CD4-positive, alpha-beta T cell treated with Interleukin-4 for 1 hour (primary cell): ENCODE measurements around the gene HSF4.

ENCODE experiments used
- DNase-seq, 2 donors: peaks; one replicate each; pipeline ENCODE4 v3.0.0-alpha.2; 2020 to 2022

The HSF4 gene

GRCh38 chr16:67204076-67204475 lies 39.5 kb downstream of the HSF4 start:
- DNase-seq: no peak

- DNase-seq: no peak
Observed at GRCh38 chr16:67206129-67206837, 41.7 kb downstream of the HSF4 start.

- no peak for DNase-seq
Observed at GRCh38 chr16:67206838-67207248, 42.3 kb downstream of the HSF4 start.

GRCh38 chr16:67207249-67208091 lies 42.9 kb downstream of the HSF4 start:
- no peak for DNase-seq

- no peak for DNase-seq
Observed at GRCh38 chr16:67208154-67208896, 43.8 kb downstream of the HSF4 start.

- DNase-seq: no peak
Observed at GRCh38 chr16:67209565-67209964, 45.0 kb downstream of the HSF4 start.

- DNase-seq: no peak
Observed at GRCh38 chr16:67210069-67210937, 45.8 kb downstream of the HSF4 start.

GRCh38 chr16:67211674-67212073 lies 47.1 kb downstream of the HSF4 start:
- DNase-seq: no peak

- DNase-seq: no peak
Observed at GRCh38 chr16:67212766-67213165, 48.2 kb downstream of the HSF4 start.

GRCh38 chr16:67213197-67214019 lies 48.9 kb downstream of the HSF4 start:
- no peak for DNase-seq

- DNase-seq: no peak
Observed at GRCh38 chr16:67215706-67216105, 51.2 kb downstream of the HSF4 start.

GRCh38 chr16:67216612-67217490 lies 52.3 kb downstream of the HSF4 start:
- no peak for DNase-seq
